Ovary (tissue), 9 donors: ENCODE results near the gene CLCNKB. TPM values are rescaled to one million over a fixed set of nuclear protein-coding genes. Genes with fewer than 3 reads are reported as not detected.

ENCODE experiments used
- DNase-seq, 5 donors: peaks; one replicate each; pipeline ENCODE4 v3.0.0-alpha.2; 2019 to 2020
- H3K27ac ChIP-seq, 2 donors: fragments of 200-600 bp; one replicate each; pipeline versions ENCODE4 v1.5.1 to v1.8.0; 2019 to 2022
- H3K27me3 ChIP-seq: fragments of 200-600 bp; one replicate; pipeline ENCODE4 v1.8.0; 2022
- H3K36me3 ChIP-seq: fragments of 200-600 bp; sonication (generic); one replicate; pipeline ENCODE4 v1.5.1; 2019
- H3K4me1 ChIP-seq: one replicate; pipeline ENCODE4 v1.8.1; 2013; ENCODE audit warnings: mild to moderate bottlenecking, moderate library complexity; ENCODE audit not compliant: insufficient read depth
- H3K4me3 ChIP-seq: fragments of 200-600 bp; sonication (generic); one replicate; pipeline ENCODE4 v1.5.1; 2017
- H3K9me3 ChIP-seq, 2 donors: fragments of 200-600 bp in 1 of 2; sonication (generic) in 1 of 2; one replicate each; pipeline versions ENCODE4 v1.5.1 to v1.8.1; 2013 to 2019; ENCODE audit warnings: mild to moderate bottlenecking in 1 of 2, moderate library complexity in 1 of 2
- EP300 ChIP-seq: sonication (generic); formaldehyde crosslinking; IDR thresholded peaks from one replicate; pipeline ENCODE4 v1.6.1; 2017; ENCODE audit warnings: antibody characterized with exemption
- POLR2A ChIP-seq: fragments of 450-650 bp; IDR thresholded peaks from one replicate; pipeline ENCODE4 v1.6.1; 2017; ENCODE audit warnings: antibody characterized with exemption, mild to moderate bottlenecking, moderate library complexity
- WGBS, 3 donors: extraction: QIAGEN DNeasy Blood & Tissue Kit in 1 of 3; methylation state at CpG; one replicate each; pipeline versions ENCODE4 v1.1.5 to v1.1.7; 2013 to 2017; 5-methylcytosine and 5-hydroxymethylcytosine counted together
- intact Hi-C, 4 donors: fragments of 100-400 bp; cut with DNase I; formaldehyde crosslinking; loops; one replicate each; pipeline versions ENCODE4 v1.11.0 to v1.15.1; 2022 to 2023
- polyA plus RNA-seq, 2 donors: library from polyadenylated mRNA; stranded (reverse); fragments of 200-250 nt in 1 of 2; fragments of 350-450 nt in 1 of 2; fragmentation: Illumina TruSeq in 1 of 2; extraction: RNeasy Lipid Tissue Mini Kit (QIAGEN cat#74804) in 1 of 2; gene quantifications; one replicate each; pipeline ENCODE4 v1.2.3, GENCODE V29; 2013 to 2014
- total RNA-seq, 7 donors: library from RNA; depleted of rRNA in 2 of 7; stranded (reverse); fragments of >200 nt in 2 of 7; fragmentation: NEBNext Ultra II Directional in 3 of 7; extraction: Animal tissue kit (Norgen Biotek cat#: 25700) in 3 of 7; gene quantifications; one replicate each; pipeline versions ENCODE4 v1.1.0 to v1.2.4, GENCODE V29; 2016 to 2023
- TF ChIP-seq, protein P1 (sequence below), 3 donors: fragments of 450-650 bp in 2 of 3; fragments of 200-600 bp in 1 of 3; IDR thresholded peaks; one replicate each; pipeline versions ENCODE4 v1.5.1 to v1.8.0; 2016 to 2022; ENCODE audit warnings: antibody characterized with exemption in 3 of 3, mild to moderate bottlenecking in 1 of 3
- donor health status: DM: no; HTN: no; CAD: no; lungs with moderate emphysema.
- donor health status: DM: no; HTN: no; CAD: no.
- donor health status: Bipolar disorder and iron deficiency.
- donor health status: DM: yes; HTN: yes; CAD: no.
- donor health status: DM: no; HTN: no; CAD: no.
- donor health status: DM: yes; HTN: yes; CAD: no.

CLCNKB gene
- total and polyA plus RNA-seq, 9 donors = 0.18 to 8.2 (median 1.3) TPM; not detected in 1

DNA sequence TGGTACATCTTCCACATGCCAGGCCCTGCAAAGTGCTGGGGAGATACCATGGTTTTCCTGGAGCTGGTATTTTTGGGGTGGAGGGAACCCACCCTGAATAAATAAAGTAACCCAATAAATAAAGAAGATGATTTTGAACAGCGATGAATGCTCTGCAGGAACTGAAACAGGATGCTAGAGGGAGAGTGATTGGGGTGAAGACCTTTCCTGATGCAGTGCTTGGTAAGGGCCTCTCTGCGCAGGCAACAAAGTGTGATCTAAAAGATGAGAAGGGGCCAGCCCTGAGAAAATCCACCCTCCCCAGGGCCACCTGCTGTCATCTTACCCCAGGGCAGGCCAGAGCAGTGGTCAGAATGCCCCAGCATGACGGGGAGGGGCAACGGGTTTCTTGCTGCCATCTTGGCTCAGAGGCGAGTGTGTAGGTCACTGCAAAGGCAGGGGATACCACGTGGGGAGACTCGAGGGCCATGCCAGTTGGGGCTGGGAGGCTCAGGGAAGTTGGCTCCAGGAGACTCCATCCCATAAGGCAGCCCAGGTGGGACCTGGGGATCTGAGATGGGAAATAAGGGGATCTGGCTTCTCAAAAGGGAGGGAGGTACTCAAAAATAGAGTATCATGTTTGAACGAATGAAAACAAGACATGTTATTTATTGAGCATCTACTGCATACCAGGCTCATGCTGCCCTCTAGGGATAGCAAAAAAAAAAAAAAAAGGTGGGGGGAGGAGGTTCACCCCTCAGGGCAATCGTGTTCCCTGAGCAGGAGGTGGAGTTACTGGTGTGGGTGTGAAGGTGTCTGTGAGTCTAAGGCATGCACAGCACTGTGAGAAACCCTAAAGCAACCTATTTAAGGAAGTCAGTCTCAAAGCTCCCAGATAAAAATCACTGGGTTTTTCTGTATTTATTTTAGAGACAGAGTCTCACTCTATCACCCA lies 36.8 kb upstream of the CLCNKB start:
- Histone ChIP-seq H3K4me3 (no peak overlapping the region), H3K4me1 (no peaks in the 10 kb centered on the region), H3K27ac (no peak overlapping the region), H3K27me3 (no peaks in the 10 kb centered on the region), H3K9me3 (no peaks in the 10 kb centered on the region), H3K36me3 (no peaks in the 10 kb centered on the region)
- DNase-seq = peak in 2 of 5 donors; percentile 16 to 34
- intact Hi-C loops = no loop called here
- 55 to 66% (median 62%) methylated on average over 9 of the region's 9 CpGs for WGBS, 3 donors
- no peak for TF ChIP-seq POLR2A
- TF ChIP-seq, protein P1, sequence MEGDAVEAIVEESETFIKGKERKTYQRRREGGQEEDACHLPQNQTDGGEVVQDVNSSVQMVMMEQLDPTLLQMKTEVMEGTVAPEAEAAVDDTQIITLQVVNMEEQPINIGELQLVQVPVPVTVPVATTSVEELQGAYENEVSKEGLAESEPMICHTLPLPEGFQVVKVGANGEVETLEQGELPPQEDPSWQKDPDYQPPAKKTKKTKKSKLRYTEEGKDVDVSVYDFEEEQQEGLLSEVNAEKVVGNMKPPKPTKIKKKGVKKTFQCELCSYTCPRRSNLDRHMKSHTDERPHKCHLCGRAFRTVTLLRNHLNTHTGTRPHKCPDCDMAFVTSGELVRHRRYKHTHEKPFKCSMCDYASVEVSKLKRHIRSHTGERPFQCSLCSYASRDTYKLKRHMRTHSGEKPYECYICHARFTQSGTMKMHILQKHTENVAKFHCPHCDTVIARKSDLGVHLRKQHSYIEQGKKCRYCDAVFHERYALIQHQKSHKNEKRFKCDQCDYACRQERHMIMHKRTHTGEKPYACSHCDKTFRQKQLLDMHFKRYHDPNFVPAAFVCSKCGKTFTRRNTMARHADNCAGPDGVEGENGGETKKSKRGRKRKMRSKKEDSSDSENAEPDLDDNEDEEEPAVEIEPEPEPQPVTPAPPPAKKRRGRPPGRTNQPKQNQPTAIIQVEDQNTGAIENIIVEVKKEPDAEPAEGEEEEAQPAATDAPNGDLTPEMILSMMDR (IDR thresholded peaks at IDR 0.05) = no peak
- no peak for TF ChIP-seq EP300

- no peak overlapping the region for H3K4me3 ChIP-seq
- H3K4me1 ChIP-seq = peaks cover 3% of the 10 kb centered on the region
- no peaks in the 10 kb centered on the region for H3K36me3 ChIP-seq
- intact Hi-C loops = loop anchor here in 3 of 4 donors (2.0 kb wide), 2 partner anchors 25 to 49 kb away; no protein-coding TSS in a partner anchor
- DNase-seq = peak in 1 of 5 donors; percentile 1
- no peaks in the 10 kb centered on the region for H3K9me3 ChIP-seq
- no peak overlapping the region for H3K27ac ChIP-seq
- no peaks in the 10 kb centered on the region for H3K27me3 ChIP-seq
- 76 to 84% (median 83%) methylated on average over 6 of the region's 6 CpGs for WGBS, 3 donors
- TF ChIP-seq, protein P1 (IDR thresholded peaks at IDR 0.05) = no peak
- TF ChIP-seq EP300 = no peak
- no peak for TF ChIP-seq POLR2A
Observed at GRCh38 chr1:16007671-16008341, 35.8 kb upstream of the CLCNKB start.

GRCh38 chr1:16009030-16009460 lies 34.5 kb upstream of the CLCNKB start:
- WGBS, 3 donors = 0 to 2% (median 1%) methylated on average over 4 of the region's 4 CpGs
- Histone ChIP-seq H3K9me3 (no peaks in the 10 kb centered on the region), H3K27ac (no peak overlapping the region)

DNA sequence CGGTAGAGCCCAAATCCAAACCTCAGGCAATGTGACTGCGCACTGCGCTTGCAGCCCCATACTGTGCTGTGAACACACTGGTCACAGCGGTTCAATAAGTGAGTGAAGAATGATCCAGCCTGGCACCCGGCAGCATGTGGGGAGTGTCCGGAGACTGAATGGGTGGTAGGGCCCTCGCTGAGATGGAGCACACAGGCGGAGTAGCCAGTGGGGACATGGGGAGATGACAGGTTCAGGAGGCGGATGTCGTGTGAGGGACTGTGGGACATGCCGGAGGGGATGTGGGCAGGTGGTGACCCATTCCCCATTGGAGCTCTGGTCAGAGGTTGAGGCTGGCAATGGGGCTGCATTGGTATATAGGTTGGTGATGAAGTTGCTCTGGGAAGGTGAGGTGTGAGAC lies 33.9 kb upstream of the CLCNKB start:
- Histone ChIP-seq H3K27ac (no peak overlapping the region), H3K9me3 (no peaks in the 10 kb centered on the region), H3K4me1 (peaks cover 7% of the 10 kb centered on the region), H3K27me3 (no peaks in the 10 kb centered on the region), H3K4me3 (no peak overlapping the region), H3K36me3 (no peaks in the 10 kb centered on the region)
- peak in 3 of 5 donors; percentile 9 to 34 (median 26) for DNase-seq
- 89 to 92% (median 89%) methylated on average over 11 of the region's 11 CpGs for WGBS, 3 donors
- intact Hi-C loops = loop anchor here (1.0 to 5.0 kb wide), 6 partner anchors 23 to 173 kb away; no protein-coding TSS in a partner anchor
- TF ChIP-seq POLR2A = no peak
- TF ChIP-seq EP300 = no peak
- TF ChIP-seq, protein P1 (IDR thresholded peaks at IDR 0.05) = no peak

More at GRCh38 chr1:16009030-16009460, 34.5 kb upstream of the CLCNKB start:
- Histone ChIP-seq H3K4me3 (no peak overlapping the region), H3K4me1 (peaks cover 7% of the 10 kb centered on the region), H3K36me3 (no peaks in the 10 kb centered on the region), H3K27me3 (no peaks in the 10 kb centered on the region)
- peak; percentile 82 to 91 (median 89) for DNase-seq
- TF ChIP-seq, protein P1 (IDR thresholded peaks at IDR 0.05) = peak; percentile 84 to 98 (median 97)
- TF ChIP-seq EP300 = no peak
- intact Hi-C loops = loop anchor here (1.0 to 2.0 kb wide), 3 partner anchors 23 to 48 kb away; no protein-coding TSS in a partner anchor
